Vagina (tissue), 2 donors: Measurements from ENCODE around the gene GRIFIN.

Source experiments
- POLR2AphosphoS5 ChIP-seq, 2 donors: sonication (generic); formaldehyde crosslinking; IDR thresholded peaks; one replicate each; pipeline ENCODE4 v1.9.0; 2017; ENCODE audit warnings: antibody characterized with exemption in 2 of 2, mild to moderate bottlenecking in 2 of 2, low read depth in 1 of 2; ENCODE audit not compliant: insufficient read depth in 1 of 2
- TF ChIP-seq, protein P1 (sequence below), 3 experiments: fragments of 450-650 bp in 2 of 3; fragments of 200-600 bp in 1 of 3; sonication (generic) in 1 of 3; IDR thresholded peaks; one replicate each; pipeline ENCODE4 v1.5.1; 2017 to 2019; ENCODE audit warnings: antibody characterized with exemption in 3 of 3, mild to moderate bottlenecking in 2 of 3, moderate library complexity in 2 of 3

DNA sequence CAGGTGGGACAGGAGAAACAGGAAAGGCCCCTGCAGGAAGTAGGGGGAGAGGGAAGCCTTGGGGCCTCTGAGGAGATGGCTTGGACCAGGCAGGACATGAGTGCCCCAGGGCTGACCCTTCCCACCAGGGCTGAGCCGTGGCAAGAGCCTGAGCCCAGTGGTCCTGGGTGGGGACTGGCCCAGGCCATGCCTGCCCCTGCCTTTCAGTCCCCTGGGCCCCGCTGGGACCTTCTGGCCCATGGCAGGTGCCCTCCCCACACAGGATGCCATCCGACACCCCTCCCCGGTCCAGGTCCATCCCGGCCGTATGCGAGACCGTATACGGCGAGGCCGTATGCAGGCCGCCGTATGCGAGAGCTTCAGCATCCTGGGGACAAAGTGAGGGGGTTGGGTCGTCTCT, 2.0 kb downstream of the GRIFIN start:
- TF ChIP-seq, protein P1, sequence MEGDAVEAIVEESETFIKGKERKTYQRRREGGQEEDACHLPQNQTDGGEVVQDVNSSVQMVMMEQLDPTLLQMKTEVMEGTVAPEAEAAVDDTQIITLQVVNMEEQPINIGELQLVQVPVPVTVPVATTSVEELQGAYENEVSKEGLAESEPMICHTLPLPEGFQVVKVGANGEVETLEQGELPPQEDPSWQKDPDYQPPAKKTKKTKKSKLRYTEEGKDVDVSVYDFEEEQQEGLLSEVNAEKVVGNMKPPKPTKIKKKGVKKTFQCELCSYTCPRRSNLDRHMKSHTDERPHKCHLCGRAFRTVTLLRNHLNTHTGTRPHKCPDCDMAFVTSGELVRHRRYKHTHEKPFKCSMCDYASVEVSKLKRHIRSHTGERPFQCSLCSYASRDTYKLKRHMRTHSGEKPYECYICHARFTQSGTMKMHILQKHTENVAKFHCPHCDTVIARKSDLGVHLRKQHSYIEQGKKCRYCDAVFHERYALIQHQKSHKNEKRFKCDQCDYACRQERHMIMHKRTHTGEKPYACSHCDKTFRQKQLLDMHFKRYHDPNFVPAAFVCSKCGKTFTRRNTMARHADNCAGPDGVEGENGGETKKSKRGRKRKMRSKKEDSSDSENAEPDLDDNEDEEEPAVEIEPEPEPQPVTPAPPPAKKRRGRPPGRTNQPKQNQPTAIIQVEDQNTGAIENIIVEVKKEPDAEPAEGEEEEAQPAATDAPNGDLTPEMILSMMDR (IDR thresholded peaks at IDR 0.05): no peak
- no peak for TF ChIP-seq POLR2AphosphoS5 (IDR thresholded peaks at IDR 0.05; ENCODE audit: insufficient read depth in 1 of 2, low read depth in 1 of 2)
